ENCODE data around the gene MYO3B. TPM values are rescaled to one million over a fixed set of nuclear protein-coding genes. Genes with fewer than 3 reads are reported as not detected.

MYO3B gene
- polyA plus RNA-seq, 1 experiment = 0.10 TPM

DNA sequence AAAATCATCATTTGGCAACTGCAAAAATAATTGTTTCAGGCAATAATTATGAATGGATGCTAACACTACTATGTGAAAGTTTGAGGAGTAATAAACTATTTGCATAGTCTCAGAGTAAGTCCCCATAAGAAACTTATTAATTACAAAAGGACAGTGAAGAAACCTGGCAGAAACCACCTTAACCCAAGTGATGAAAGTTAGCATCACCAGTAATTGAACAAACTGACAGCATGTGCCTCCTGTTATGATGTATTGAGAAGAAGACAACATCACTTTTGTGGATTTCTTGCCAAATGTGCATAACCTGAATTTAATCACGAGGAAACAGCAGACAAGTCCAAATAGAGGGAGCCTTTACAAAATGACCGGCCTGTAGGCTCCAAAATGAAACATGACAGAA, 353.9 kb downstream of the MYO3B start:
- Histone ChIP-seq H3K4me3 (ENCODE audit: low read depth, low read length) (no peak overlapping the region), H3K27me3 (ENCODE audit: control insufficient read depth, insufficient read depth, low read length) (no peaks in the 10 kb centered on the region), H3K27ac (ENCODE audit: low read depth, low read length) (no peak overlapping the region), H3K9me3 (ENCODE audit: control insufficient read depth, insufficient read depth, low read length) (no peaks in the 10 kb centered on the region)
- ChIA-PET CTCF (no interaction called here), POLR2A (no interaction called here)
- no peak for DNase-seq (ENCODE audit: low read depth, low spot score)
- TF ChIP-seq, protein P1, sequence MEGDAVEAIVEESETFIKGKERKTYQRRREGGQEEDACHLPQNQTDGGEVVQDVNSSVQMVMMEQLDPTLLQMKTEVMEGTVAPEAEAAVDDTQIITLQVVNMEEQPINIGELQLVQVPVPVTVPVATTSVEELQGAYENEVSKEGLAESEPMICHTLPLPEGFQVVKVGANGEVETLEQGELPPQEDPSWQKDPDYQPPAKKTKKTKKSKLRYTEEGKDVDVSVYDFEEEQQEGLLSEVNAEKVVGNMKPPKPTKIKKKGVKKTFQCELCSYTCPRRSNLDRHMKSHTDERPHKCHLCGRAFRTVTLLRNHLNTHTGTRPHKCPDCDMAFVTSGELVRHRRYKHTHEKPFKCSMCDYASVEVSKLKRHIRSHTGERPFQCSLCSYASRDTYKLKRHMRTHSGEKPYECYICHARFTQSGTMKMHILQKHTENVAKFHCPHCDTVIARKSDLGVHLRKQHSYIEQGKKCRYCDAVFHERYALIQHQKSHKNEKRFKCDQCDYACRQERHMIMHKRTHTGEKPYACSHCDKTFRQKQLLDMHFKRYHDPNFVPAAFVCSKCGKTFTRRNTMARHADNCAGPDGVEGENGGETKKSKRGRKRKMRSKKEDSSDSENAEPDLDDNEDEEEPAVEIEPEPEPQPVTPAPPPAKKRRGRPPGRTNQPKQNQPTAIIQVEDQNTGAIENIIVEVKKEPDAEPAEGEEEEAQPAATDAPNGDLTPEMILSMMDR (IDR thresholded peaks at IDR 0.05; ENCODE audit: low read depth, low read length) = no peak

DNA sequence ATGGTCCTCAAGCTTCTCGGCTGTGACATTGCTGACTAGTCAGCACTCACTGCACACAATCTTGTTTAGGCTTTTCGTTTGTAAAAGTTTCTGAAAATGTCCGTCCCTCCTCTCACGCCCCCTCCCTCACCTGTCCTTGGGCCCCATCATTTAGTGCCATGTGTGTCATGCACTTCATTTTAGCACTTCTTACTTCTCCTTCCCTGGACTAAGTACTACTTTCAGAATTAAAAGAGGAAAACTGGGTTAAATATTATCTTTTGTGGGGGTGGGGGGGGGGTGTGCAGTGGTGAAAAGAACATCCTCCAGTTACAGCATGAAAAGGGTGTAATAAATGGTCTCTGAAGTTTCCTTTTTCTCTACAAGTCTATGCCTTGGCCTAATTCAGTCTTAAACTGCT, 355.2 kb downstream of the MYO3B start:
- CTCF ChIA-PET = no interaction called here
- H3K4me3 ChIP-seq (ENCODE audit: low read depth, low read length) = no peak overlapping the region
- POLR2A ChIA-PET = no interaction called here
- no peaks in the 10 kb centered on the region for H3K9me3 ChIP-seq (ENCODE audit: control insufficient read depth, insufficient read depth, low read length)
- no peak overlapping the region for H3K27ac ChIP-seq (ENCODE audit: low read depth, low read length)
- no peak for DNase-seq (ENCODE audit: low read depth, low spot score)
- H3K27me3 ChIP-seq (ENCODE audit: control insufficient read depth, insufficient read depth, low read length) = no peaks in the 10 kb centered on the region
- TF ChIP-seq, protein P1 (IDR thresholded peaks at IDR 0.05; ENCODE audit: low read depth, low read length) = no peak

DNA sequence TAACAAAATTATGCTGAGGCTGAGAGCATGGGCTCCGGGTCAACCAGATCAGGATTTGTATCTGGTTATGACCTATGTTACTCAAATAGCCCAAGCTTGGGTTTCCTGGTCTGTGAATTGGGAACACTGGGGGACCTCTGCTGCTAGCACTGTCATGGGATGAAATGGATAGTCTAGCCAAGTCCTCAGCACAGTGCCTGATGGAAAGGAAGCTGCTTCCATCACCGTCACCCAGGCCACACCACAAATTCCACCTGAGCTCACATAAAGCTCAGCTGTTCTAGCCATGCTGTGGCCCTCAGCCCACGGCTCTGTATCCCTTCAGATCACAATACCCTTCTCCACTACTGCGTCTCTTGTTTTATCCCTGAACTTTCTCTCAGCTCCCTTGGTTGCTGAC, 357.6 kb downstream of the MYO3B start:
- POLR2A ChIA-PET = no interaction called here

DNA sequence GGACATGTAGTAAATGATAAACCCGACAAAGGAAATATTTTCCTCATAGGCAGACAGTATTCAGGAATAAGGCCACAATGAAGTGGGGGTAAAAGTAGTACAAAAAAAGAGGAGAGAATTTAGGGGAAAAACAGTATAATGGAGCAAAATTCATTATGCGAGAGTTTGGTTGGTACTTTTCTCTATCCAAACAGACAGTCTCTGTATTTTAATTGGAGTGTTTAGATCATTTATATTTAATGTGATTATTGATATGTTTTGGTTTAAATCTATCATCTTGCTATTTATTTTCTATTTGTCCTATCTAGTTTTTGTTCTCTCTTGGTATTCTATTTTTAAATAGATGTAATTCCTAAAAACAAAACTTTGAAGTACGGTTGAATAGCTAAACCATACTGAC, 366.9 kb downstream of the MYO3B start:
- no peak for DNase-seq (ENCODE audit: low read depth, low spot score)
- TF ChIP-seq, protein P1 (IDR thresholded peaks at IDR 0.05; ENCODE audit: low read depth, low read length) = no peak
- H3K27ac ChIP-seq (ENCODE audit: low read depth, low read length) = no peak overlapping the region
- no peak overlapping the region for H3K4me3 ChIP-seq (ENCODE audit: low read depth, low read length)
- H3K9me3 ChIP-seq (ENCODE audit: control insufficient read depth, insufficient read depth, low read length) = no peaks in the 10 kb centered on the region
- POLR2A ChIA-PET = no interaction called here
- peaks cover 2% of the 10 kb centered on the region for H3K27me3 ChIP-seq (ENCODE audit: control insufficient read depth, insufficient read depth, low read length)
- CTCF ChIA-PET = no interaction called here

More for the DNA sequence above, 357.6 kb downstream of the MYO3B start:
- CTCF ChIA-PET = no interaction called here
- H3K27ac ChIP-seq (ENCODE audit: low read depth, low read length) = no peak overlapping the region
- H3K27me3 ChIP-seq (ENCODE audit: control insufficient read depth, insufficient read depth, low read length) = no peaks in the 10 kb centered on the region
- no peak for DNase-seq (ENCODE audit: low read depth, low spot score)
- TF ChIP-seq, protein P1 (IDR thresholded peaks at IDR 0.05; ENCODE audit: low read depth, low read length) = no peak
- H3K4me3 ChIP-seq (ENCODE audit: low read depth, low read length) = no peak overlapping the region
- H3K9me3 ChIP-seq (ENCODE audit: control insufficient read depth, insufficient read depth, low read length) = no peaks in the 10 kb centered on the region

DNA sequence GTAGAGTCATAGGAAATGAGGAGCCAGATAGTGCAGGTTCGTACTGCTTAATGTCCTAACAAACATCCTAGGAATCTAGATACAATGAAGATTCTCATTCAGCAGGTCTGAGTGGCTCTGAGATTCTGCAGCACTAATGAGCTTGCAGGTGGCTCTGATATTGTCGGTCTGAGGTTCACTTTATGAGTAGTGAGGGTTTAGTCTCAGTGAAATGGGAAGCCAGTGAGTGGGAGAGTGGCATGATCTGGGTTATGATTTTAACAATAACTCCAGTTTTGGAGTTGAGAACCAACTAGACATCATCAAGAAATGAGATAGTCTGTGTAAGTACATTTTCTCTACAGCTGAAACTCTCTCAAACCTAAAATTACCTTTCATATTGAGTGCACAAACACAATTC, 370.4 kb downstream of the MYO3B start:
- CTCF ChIA-PET = interaction anchor here (1.3 kb wide), 1 partner anchor 139 kb away, joined by 5 read pairs; no protein-coding TSS in a partner anchor
- TF ChIP-seq, protein P1 (IDR thresholded peaks at IDR 0.05; ENCODE audit: low read depth, low read length) = no peak
- Histone ChIP-seq H3K4me3 (ENCODE audit: low read depth, low read length) (no peak overlapping the region), H3K27me3 (ENCODE audit: control insufficient read depth, insufficient read depth, low read length) (peaks cover 2% of the 10 kb centered on the region), H3K9me3 (ENCODE audit: control insufficient read depth, insufficient read depth, low read length) (no peaks in the 10 kb centered on the region), H3K27ac (ENCODE audit: low read depth, low read length) (no peak overlapping the region)
- POLR2A ChIA-PET = no interaction called here
- no peak for DNase-seq (ENCODE audit: low read depth, low spot score)
